Activated B cell treated with CpG ODN at 0.5 μM for 24 hours (primary cell): ENCODE measurements around the gene KREMEN1. TPM values are rescaled to one million over a fixed set of nuclear protein-coding genes. Genes with fewer than 3 reads are reported as not detected.

Experiments
- ATAC-seq: fragments of 200-7000 bp; cut with Tn5 transposase; one replicate; pipeline ENCODE4 v1.10.0; 2021; ENCODE audit warnings: low read depth, mild to moderate bottlenecking, moderate library complexity
- CTCF ChIA-PET: fragments of 350-600 bp; sonication (Branson Sonifier 250); formaldehyde crosslinking; loops from one replicate; lab custom pipeline; 2021; ENCODE audit warnings: antibody characterized with exemption; lab: Charles Lee
- POLR2A ChIA-PET: fragments of 350-600 bp; sonication (Branson Sonifier 250); formaldehyde crosslinking; loops from one replicate; lab custom pipeline; 2021; ENCODE audit warnings: antibody characterized with exemption; lab: Charles Lee
- DNase-seq: peaks from one replicate; pipeline ENCODE4 v3.0.0; 2022
- H3K27ac Mint-ChIP-seq: one replicate; pipeline ENCODE4 v1.8.0; 2020; ENCODE audit warnings: mixed read lengths
- H3K27me3 Mint-ChIP-seq: one replicate; pipeline ENCODE4 v1.8.0; 2021; ENCODE audit warnings: mixed read lengths
- H3K36me3 Mint-ChIP-seq: one replicate; pipeline ENCODE4 v1.8.0; 2021; ENCODE audit warnings: low read depth, mixed read lengths
- H3K4me1 Mint-ChIP-seq: one replicate; pipeline ENCODE4 v1.8.0; 2021; ENCODE audit warnings: mixed read lengths
- H3K4me3 Mint-ChIP-seq: one replicate; pipeline ENCODE4 v1.8.0; 2020; ENCODE audit warnings: mild to moderate bottlenecking, mixed read lengths
- H3K9me3 Mint-ChIP-seq: one replicate; pipeline ENCODE4 v1.8.0; 2020; ENCODE audit warnings: mixed read lengths
- CTCF ChIP-seq: fragments of 200-600 bp; IDR thresholded peaks from one replicate; pipeline ENCODE4 v1.8.0; 2022; ENCODE audit warnings: antibody characterized with exemption, mild to moderate bottlenecking
- intact Hi-C: fragments of 100-400 bp; cut with micrococcal nuclease; formaldehyde crosslinking; loops from one replicate; pipeline ENCODE4 v1.15.1; 2024
- total RNA-seq: library from RNA; stranded (reverse); gene quantifications from 2 replicates; pipeline ENCODE4 v1.2.3, GENCODE V29; 2022

KREMEN1 gene
- total RNA-seq, 1 donor from 2014 or later = not detected

- no peak for TF ChIP-seq CTCF
- CTCF ChIA-PET = no interaction called here
These were observed 16.0 kb downstream of the KREMEN1 start for GRCh38 chr22:29088809-29089208.

DNA sequence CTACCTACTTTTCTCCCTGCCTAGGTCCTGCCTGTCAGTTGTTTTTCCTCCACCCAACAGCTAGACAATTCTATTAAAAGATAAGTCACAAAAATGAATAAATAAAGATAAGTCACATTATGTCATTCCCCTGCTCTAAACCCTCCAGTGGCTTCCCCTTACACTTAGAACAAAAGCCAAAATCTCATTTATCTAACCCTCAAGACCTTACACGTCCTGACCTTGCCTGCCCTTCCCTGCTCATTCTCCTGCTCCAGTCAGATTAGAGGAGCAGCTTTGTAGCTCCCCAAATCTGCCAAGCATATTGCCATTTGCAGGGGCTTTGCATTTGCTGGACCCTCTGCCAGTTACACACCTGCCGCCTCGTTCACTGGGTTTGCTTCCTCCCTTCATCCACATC, 16.7 kb downstream of the KREMEN1 start:
- Mint-ChIP-seq H3K4me1 (no peaks in the 10 kb centered on the region), H3K27ac (no peak overlapping the region), H3K4me3 (no peak overlapping the region), H3K27me3 (peaks cover 36% of the 10 kb centered on the region), H3K9me3 (no peaks in the 10 kb centered on the region), H3K36me3 (no peaks in the 10 kb centered on the region)
- CTCF ChIA-PET = no interaction called here
- ATAC-seq = no peak
- DNase-seq = no peak
- POLR2A ChIA-PET = no interaction called here
- no peak for TF ChIP-seq CTCF
- intact Hi-C loops = no loop called here

More at GRCh38 chr22:29088809-29089208, 16.0 kb downstream of the KREMEN1 start:
- intact Hi-C loops = no loop called here
- DNase-seq = no peak
- Mint-ChIP-seq H3K27ac (no peak overlapping the region), H3K27me3 (peaks cover 33% of the 10 kb centered on the region), H3K4me1 (no peaks in the 10 kb centered on the region), H3K4me3 (no peak overlapping the region), H3K9me3 (no peaks in the 10 kb centered on the region), H3K36me3 (no peaks in the 10 kb centered on the region)
- POLR2A ChIA-PET = no interaction called here
- no peak for ATAC-seq

DNA sequence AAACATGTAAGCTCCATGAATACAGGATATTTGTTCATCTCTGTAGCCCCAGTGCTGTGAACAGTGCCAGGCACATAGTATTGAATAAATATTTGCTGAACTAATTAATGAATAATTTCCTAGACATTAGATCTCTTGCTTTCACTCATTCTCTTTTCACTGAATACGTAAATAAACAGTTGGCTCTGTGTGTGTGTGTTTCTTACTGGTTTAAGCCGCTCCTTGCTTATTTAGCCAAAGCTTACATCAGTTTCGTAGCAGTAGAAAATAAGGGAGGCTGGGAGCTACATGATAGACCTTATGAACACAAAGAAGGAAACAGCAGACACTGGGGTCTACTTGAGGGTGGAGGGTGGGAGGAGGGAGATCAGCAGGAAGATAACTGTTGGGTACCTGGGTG, 17.2 kb downstream of the KREMEN1 start:
- Mint-ChIP-seq H3K4me1 (no peaks in the 10 kb centered on the region), H3K36me3 (no peaks in the 10 kb centered on the region), H3K27ac (no peak overlapping the region), H3K9me3 (no peaks in the 10 kb centered on the region), H3K4me3 (no peak overlapping the region), H3K27me3 (peaks cover 37% of the 10 kb centered on the region)
- POLR2A ChIA-PET = no interaction called here
- CTCF ChIA-PET = no interaction called here
- no peak for TF ChIP-seq CTCF
- intact Hi-C loops = no loop called here
- ATAC-seq (no peak), DNase-seq (no peak)

DNA sequence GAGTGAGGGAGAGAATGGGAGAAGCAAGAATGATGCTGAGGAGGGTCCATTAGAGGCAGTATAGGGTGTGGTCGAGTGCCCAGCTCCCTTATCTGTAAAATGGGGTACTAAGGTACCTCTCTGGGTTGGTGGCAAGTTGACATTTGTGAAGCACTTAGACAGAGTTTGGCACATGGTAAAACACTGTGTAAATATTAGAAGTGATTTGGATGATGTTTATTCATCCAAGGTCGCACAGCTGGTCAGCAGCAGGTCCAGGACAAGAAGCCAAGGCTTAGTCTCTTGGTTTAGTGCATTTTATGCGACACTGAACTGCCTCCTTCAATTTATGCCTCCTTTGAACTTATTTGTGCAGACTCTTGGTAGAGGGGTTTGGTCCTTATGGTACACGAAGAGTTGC, 19.4 kb downstream of the KREMEN1 start:
- Mint-ChIP-seq H3K27me3 (peaks cover 35% of the 10 kb centered on the region), H3K9me3 (no peaks in the 10 kb centered on the region), H3K4me3 (no peak overlapping the region), H3K4me1 (no peaks in the 10 kb centered on the region), H3K36me3 (no peaks in the 10 kb centered on the region), H3K27ac (no peak overlapping the region)
- ATAC-seq (no peak), DNase-seq (no peak)
- TF ChIP-seq CTCF = no peak
- ChIA-PET CTCF (no interaction called here), POLR2A (no interaction called here)
- intact Hi-C loops = no loop called here

GRCh38 chr22:29093030-29093429, 20.2 kb downstream of the KREMEN1 start:
- H3K4me3 Mint-ChIP-seq = no peak overlapping the region
- no peak overlapping the region for H3K27ac Mint-ChIP-seq
- CTCF ChIA-PET = interaction anchor here (1.2 kb wide), 1 partner anchor 485 kb away, joined by 3 read pairs; no protein-coding TSS in a partner anchor
- peaks cover 33% of the 10 kb centered on the region for H3K27me3 Mint-ChIP-seq
- no peaks in the 10 kb centered on the region for H3K36me3 Mint-ChIP-seq
- H3K4me1 Mint-ChIP-seq = no peaks in the 10 kb centered on the region
- DNase-seq (no peak), ATAC-seq (no peak)
- TF ChIP-seq CTCF = no peak
- POLR2A ChIA-PET = no interaction called here
- intact Hi-C loops = no loop called here
- no peaks in the 10 kb centered on the region for H3K9me3 Mint-ChIP-seq
